ENCODE results near the gene VSTM2B.
A peak's percentile ranks its signal among the peaks of the same experiment; 100 is the strongest.

VSTM2B gene

GRCh38 chr19:29593869-29594268, 68.1 kb downstream of the VSTM2B start:
- TF ChIP-seq CTCF (conservative IDR thresholded peaks at IDR 0.05) = no peak
- no peak for TF ChIP-seq ZFX (IDR thresholded peaks at IDR 0.05)
- no peak overlapping the region for H3K27ac ChIP-seq

- TF ChIP-seq CTCF (conservative IDR thresholded peaks at IDR 0.05) (no peak), ZFX (IDR thresholded peaks at IDR 0.05) (no peak)
- no peak overlapping the region for H3K27ac ChIP-seq
Measured at GRCh38 chr19:29596080-29596727, 70.4 kb downstream of the VSTM2B start.

GRCh38 chr19:29596885-29597525, 71.2 kb downstream of the VSTM2B start:
- no peak; the same call in 1 of the 2 replicates for TF ChIP-seq CTCF (conservative IDR thresholded peaks at IDR 0.05)
- no peak for TF ChIP-seq ZFX (IDR thresholded peaks at IDR 0.05)
- H3K27ac ChIP-seq = no peak overlapping the region

GRCh38 chr19:29598036-29598435, 72.2 kb downstream of the VSTM2B start:
- no peak overlapping the region for H3K27ac ChIP-seq
- TF ChIP-seq ZFX (IDR thresholded peaks at IDR 0.05) (no peak), CTCF (conservative IDR thresholded peaks at IDR 0.05) (no peak)

GRCh38 chr19:29598496-29598895, 72.7 kb downstream of the VSTM2B start:
- TF ChIP-seq ZFX (IDR thresholded peaks at IDR 0.05) (no peak), CTCF (conservative IDR thresholded peaks at IDR 0.05) (no peak)

GRCh38 chr19:29603308-29603707, 77.5 kb downstream of the VSTM2B start:
- no peak overlapping the region for H3K27ac ChIP-seq
- TF ChIP-seq CTCF (conservative IDR thresholded peaks at IDR 0.05) (no peak), ZFX (IDR thresholded peaks at IDR 0.05) (no peak)

More at GRCh38 chr19:29598496-29598895, 72.7 kb downstream of the VSTM2B start:
- no peak overlapping the region for H3K27ac ChIP-seq

GRCh38 chr19:29605653-29606419, 80.0 kb downstream of the VSTM2B start, which contains the start of gene POP4:
Gene POP4, plus strand, starts transcription at chr19:29606283. Its CDS starts 36 bp downstream, at chr19:29606319.
- peak within 1 kb of the TSS; percentile 75 for H3K27ac ChIP-seq
- TF ChIP-seq CTCF (conservative IDR thresholded peaks at IDR 0.05) (no peak), ZFX (IDR thresholded peaks at IDR 0.05) (no peak)

Measured in C4-2B (cell line).